Measurements from ENCODE around the gene GRID1. TPM values are rescaled to one million over a fixed set of nuclear protein-coding genes. Genes with fewer than 3 reads are reported as not detected.

Gene GRID1
- total RNA-seq, 1 experiment from 2014 or later = 5.6 TPM

- Histone ChIP-seq H3K27me3 (ENCODE audit: insufficient read depth, low read length) (no peaks in the 10 kb centered on the region), H3K79me2 (ENCODE audit: insufficient read depth, low read length) (no peaks in the 10 kb centered on the region), H3K27ac (ENCODE audit: low read depth, low read length) (no peak overlapping the region), H4K20me1 (ENCODE audit: insufficient read depth) (no peaks in the 10 kb centered on the region), H2AFZ (ENCODE audit: low read depth, low read length, poor library complexity, severe bottlenecking) (no peak overlapping the region), H3K4me2 (ENCODE audit: low read length) (no peak overlapping the region), H3K36me3 (ENCODE audit: control insufficient read depth in 1 of 2, insufficient read depth in 2 of 2, low read length in 2 of 2) (no peaks in the 10 kb centered on the region), H3K4me1 (ENCODE audit: control insufficient read depth in 1 of 2, insufficient read depth in 2 of 2, low read length in 2 of 2) (peaks cover 0 to 8% of the 10 kb centered on the region in 2 experiments; a peak in 2 of 4 replicates), H3K9me3 (ENCODE audit: control insufficient read depth in 1 of 2, insufficient read depth in 1 of 2, low read depth in 1 of 2, low read length in 2 of 2) (peaks cover 0 to 6% of the 10 kb centered on the region in 2 experiments; a peak in 1 of 4 replicates), H3K9me2 (ENCODE audit: insufficient read depth) (no peaks in the 10 kb centered on the region), H3K9ac (ENCODE audit: low read length) (no peak overlapping the region), H3K4me3 (replicated peaks in 1 of 2; ENCODE audit: low read depth in 1 of 2, low read length in 2 of 2) (no peak overlapping the region)
- ChIA-PET POLR2A (no interaction called here), RAD21 (ENCODE audit: low non-redundant PET in 1 of 2, low total read pairs in 2 of 2, uncharacterized antibody in 2 of 2, unreplicated experiment in 2 of 2) (no interaction called here), CTCF (no interaction called here)
- DNase-seq (ENCODE audit: low read depth, low spot score) = no peak
- intact Hi-C loops (cut with micrococcal nuclease) = no loop called here
- ATAC-seq = no peak
- TF ChIP-seq POLR2AphosphoS5 (IDR thresholded peaks at IDR 0.05; ENCODE audit: low read depth, low read length) (no peak), SP1 (IDR thresholded peaks at IDR 0.05; ENCODE audit: low read depth) (no peak), YY1 (IDR thresholded peaks at IDR 0.05; ENCODE audit: extremely low read depth, insufficient replicate concordance, low read depth, low read length) (no peak)
- no TSS peak for BruUV-seq (replicated peaks)
Observed at GRCh38 chr10:86413046-86413728, 46.6 kb upstream of the GRID1 start.

- Histone ChIP-seq H3K79me2 (ENCODE audit: insufficient read depth, low read length) (no peaks in the 10 kb centered on the region), H4K20me1 (ENCODE audit: insufficient read depth) (no peaks in the 10 kb centered on the region), H3K4me1 (ENCODE audit: control insufficient read depth in 1 of 2, insufficient read depth in 2 of 2, low read length in 2 of 2) (peaks cover 0 to 8% of the 10 kb centered on the region in 2 experiments; a peak in 2 of 4 replicates), H3K4me2 (ENCODE audit: low read length) (no peak overlapping the region), H3K27me3 (ENCODE audit: insufficient read depth, low read length) (no peaks in the 10 kb centered on the region), H3K9me3 (ENCODE audit: control insufficient read depth in 1 of 2, insufficient read depth in 1 of 2, low read depth in 1 of 2, low read length in 2 of 2) (peaks cover 0 to 6% of the 10 kb centered on the region in 2 experiments; a peak in 1 of 4 replicates), H3K9ac (ENCODE audit: low read length) (no peak overlapping the region), H3K9me2 (ENCODE audit: insufficient read depth) (no peaks in the 10 kb centered on the region), H2AFZ (ENCODE audit: low read depth, low read length, poor library complexity, severe bottlenecking) (no peak overlapping the region), H3K36me3 (ENCODE audit: control insufficient read depth in 1 of 2, insufficient read depth in 2 of 2, low read length in 2 of 2) (no peaks in the 10 kb centered on the region), H3K4me3 (replicated peaks in 1 of 2; ENCODE audit: low read depth in 1 of 2, low read length in 2 of 2) (no peak overlapping the region), H3K27ac (ENCODE audit: low read depth, low read length) (no peak overlapping the region)
- ChIA-PET RAD21 (ENCODE audit: low non-redundant PET in 1 of 2, low total read pairs in 2 of 2, uncharacterized antibody in 2 of 2, unreplicated experiment in 2 of 2) (no interaction called here), CTCF (interaction anchor here (0.7 to 2.3 kb wide), 2 partner anchors 10 to 12 kb away, joined by 4 to 7 read pairs; no protein-coding TSS in a partner anchor), POLR2A (no interaction called here)
- TF ChIP-seq YY1 (IDR thresholded peaks at IDR 0.05; ENCODE audit: extremely low read depth, insufficient replicate concordance, low read depth, low read length) = no peak
- no peak for TF ChIP-seq CEBPB (IDR thresholded peaks at IDR 0.05; ENCODE audit: low read depth)
- TF ChIP-seq SIN3A (IDR thresholded peaks at IDR 0.05; ENCODE audit: low read depth) = no peak
- TF ChIP-seq SRF (IDR thresholded peaks at IDR 0.05; ENCODE audit: low read depth) = no peak
- ATAC-seq (no peak), DNase-seq (ENCODE audit: low read depth, low spot score) (no peak)
- intact Hi-C loops (cut with micrococcal nuclease) = no loop called here
- BruUV-seq (replicated peaks) = no TSS peak
Observed at GRCh38 chr10:86411852-86412560, 45.4 kb upstream of the GRID1 start.

Measured in HCT116 (cell line).